Panc1 (cell line): ENCODE measurements around the gene CPAMD8.

Source experiments
- CTCF ChIP-seq: fragments of 450-650 bp; IDR thresholded peaks from 2 replicates; pipeline ENCODE4 v1.5.1; 2017; ENCODE audit warnings: mild to moderate bottlenecking
- POLR2AphosphoS5 ChIP-seq: IDR thresholded peaks from 2 replicates; pipeline ENCODE4 v1.6.1; 2012; ENCODE audit warnings: mild to moderate bottlenecking, low read depth, low read length, moderate library complexity
- SIN3A ChIP-seq: IDR thresholded peaks from 2 replicates; pipeline ENCODE4 v1.6.1; 2012; ENCODE audit warnings: low read depth, mild to moderate bottlenecking, low read length, moderate library complexity, borderline replicate concordance; ENCODE audit not compliant: insufficient read depth
- TCF7L2 ChIP-seq: IDR thresholded peaks from 2 replicates; pipeline ENCODE4 v1.6.1; 2011; ENCODE audit warnings: mild to moderate bottlenecking, low read depth, low read length, inconsistent platforms
- TF ChIP-seq, protein P1 (sequence below), 2 experiments: IDR thresholded peaks; 2 replicates each; pipeline ENCODE4 v1.6.1; 2011 to 2012; ENCODE audit warnings: low read depth in 2 of 2, control low read depth in 1 of 2, low read length in 1 of 2, mild to moderate bottlenecking in 1 of 2, moderate library complexity in 1 of 2; ENCODE audit not compliant: insufficient read depth in 1 of 2

- no peak for TF ChIP-seq SIN3A
- no peak for TF ChIP-seq CTCF
- no peak for TF ChIP-seq POLR2AphosphoS5
- TF ChIP-seq, protein P1, sequence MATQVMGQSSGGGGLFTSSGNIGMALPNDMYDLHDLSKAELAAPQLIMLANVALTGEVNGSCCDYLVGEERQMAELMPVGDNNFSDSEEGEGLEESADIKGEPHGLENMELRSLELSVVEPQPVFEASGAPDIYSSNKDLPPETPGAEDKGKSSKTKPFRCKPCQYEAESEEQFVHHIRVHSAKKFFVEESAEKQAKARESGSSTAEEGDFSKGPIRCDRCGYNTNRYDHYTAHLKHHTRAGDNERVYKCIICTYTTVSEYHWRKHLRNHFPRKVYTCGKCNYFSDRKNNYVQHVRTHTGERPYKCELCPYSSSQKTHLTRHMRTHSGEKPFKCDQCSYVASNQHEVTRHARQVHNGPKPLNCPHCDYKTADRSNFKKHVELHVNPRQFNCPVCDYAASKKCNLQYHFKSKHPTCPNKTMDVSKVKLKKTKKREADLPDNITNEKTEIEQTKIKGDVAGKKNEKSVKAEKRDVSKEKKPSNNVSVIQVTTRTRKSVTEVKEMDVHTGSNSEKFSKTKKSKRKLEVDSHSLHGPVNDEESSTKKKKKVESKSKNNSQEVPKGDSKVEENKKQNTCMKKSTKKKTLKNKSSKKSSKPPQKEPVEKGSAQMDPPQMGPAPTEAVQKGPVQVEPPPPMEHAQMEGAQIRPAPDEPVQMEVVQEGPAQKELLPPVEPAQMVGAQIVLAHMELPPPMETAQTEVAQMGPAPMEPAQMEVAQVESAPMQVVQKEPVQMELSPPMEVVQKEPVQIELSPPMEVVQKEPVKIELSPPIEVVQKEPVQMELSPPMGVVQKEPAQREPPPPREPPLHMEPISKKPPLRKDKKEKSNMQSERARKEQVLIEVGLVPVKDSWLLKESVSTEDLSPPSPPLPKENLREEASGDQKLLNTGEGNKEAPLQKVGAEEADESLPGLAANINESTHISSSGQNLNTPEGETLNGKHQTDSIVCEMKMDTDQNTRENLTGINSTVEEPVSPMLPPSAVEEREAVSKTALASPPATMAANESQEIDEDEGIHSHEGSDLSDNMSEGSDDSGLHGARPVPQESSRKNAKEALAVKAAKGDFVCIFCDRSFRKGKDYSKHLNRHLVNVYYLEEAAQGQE (IDR thresholded peaks at IDR 0.05; ENCODE audit: insufficient read depth in 1 of 2, low read depth in 2 of 2, low read length in 1 of 2) = no peak
- TF ChIP-seq TCF7L2 = no peak
Measured at GRCh38 chr19:16861011-16861410, 165.6 kb downstream of the CPAMD8 start.
